GM12891 (cell line): Measurements from ENCODE around the gene CSPG4.

Experiments used
- POLR2A ChIP-seq: IDR thresholded peaks from 2 replicates; pipeline ENCODE4 v1.6.1; 2011; ENCODE audit warnings: low read depth, low read length, control low read depth
- POLR2AphosphoS5 ChIP-seq: IDR thresholded peaks from 2 replicates; pipeline ENCODE4 v1.6.1; 2011; ENCODE audit warnings: low read depth, low read length, control low read depth
- POU2F2 ChIP-seq: IDR thresholded peaks from 2 replicates; pipeline ENCODE4 v1.6.1; 2011; ENCODE audit warnings: low read depth, mild to moderate bottlenecking, control low read depth, low read length, moderate library complexity
- SPI1 ChIP-seq: IDR thresholded peaks from 2 replicates; pipeline ENCODE4 v1.6.1; 2011; ENCODE audit warnings: low read depth, low read length, control low read depth
- TAF1 ChIP-seq: IDR thresholded peaks from 2 replicates; pipeline ENCODE4 v1.6.1; 2011; ENCODE audit warnings: low read depth, low read length, control low read depth

GRCh38 chr15:75661756-75662140 lies 50.9 kb downstream of the CSPG4 start:
- TF ChIP-seq POLR2AphosphoS5 (no peak), POLR2A (no peak), SPI1 (no peak), TAF1 (no peak), POU2F2 (no peak)
